ENCODE measurements around the gene CTRB1. TPM values are rescaled to one million over a fixed set of nuclear protein-coding genes. Genes with fewer than 3 reads are reported as not detected.
"Not testable (repeated sequence)": the region's sequence is repeated elsewhere in the genome, so short reads cannot be mapped to it uniquely, and the experiment has no call there.

CTRB1 gene
- total RNA-seq, 1 experiment from 2014 or later = not detected

DNA sequence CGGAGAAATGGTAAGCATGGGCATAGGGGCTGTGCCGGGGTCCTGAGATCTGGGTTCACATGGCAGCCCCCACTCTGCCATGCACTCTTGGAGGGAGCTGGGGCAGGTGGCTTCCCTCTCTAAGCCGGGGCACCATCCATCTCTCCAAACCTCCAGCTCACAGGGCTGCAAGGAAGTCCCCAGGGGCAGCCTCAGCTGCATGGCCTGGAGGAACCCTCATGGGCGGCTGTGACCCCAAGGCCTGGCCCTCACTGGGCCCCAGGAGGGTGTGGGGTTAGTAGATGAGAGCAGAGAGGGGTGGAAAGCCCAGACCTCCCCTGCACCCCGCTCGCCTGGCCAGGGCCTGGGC, 14.4 kb upstream of the CTRB1 start:
- no peak for DNase-seq (ENCODE audit: low read depth)

- not testable (repeated sequence) for DNase-seq (ENCODE audit: low read depth)
Measured at GRCh38 chr16:75204905-75205304, 13.9 kb upstream of the CTRB1 start.

GRCh38 chr16:75205438-75205837, 13.3 kb upstream of the CTRB1 start:
- not testable (repeated sequence) for DNase-seq (ENCODE audit: low read depth)

DNA sequence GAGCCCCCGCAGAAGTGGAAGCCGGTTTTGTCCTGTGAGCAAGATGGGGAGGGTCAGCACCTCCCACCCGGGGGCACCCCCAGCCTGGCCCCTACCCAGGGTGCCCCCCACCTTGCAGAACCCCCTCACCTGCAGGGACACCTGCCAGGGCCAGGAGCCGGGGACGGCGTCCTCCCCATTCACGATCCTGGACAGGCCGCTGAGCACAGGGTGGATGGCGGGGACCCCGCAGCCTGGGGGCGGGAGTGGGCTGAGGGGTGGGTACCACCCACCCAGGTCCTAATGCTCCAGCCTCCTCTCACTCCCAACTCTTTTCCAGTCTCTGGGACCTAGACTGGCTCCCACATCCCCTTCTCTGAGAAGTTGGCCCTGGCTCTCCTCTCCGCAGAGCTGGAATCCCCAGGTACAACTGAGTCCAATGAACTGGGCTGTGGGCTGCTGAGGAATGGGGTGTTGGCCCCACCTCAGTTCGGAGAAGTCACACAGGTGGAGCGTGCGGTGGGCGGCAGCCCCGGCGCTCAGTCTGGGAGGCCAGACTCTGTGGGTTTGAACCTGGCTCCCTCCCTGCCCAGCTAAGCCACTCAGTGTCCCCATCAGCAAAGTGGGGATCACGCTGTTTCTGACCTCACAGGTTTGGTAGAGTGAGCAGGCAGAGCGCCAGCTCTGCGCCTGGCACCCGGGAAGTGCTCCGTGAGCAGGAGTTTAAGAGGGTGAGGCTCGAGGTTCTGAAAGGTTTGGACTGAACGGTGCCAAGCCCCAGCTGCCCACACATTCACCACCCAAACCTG, 12.6 kb upstream of the CTRB1 start:
- DNase-seq (ENCODE audit: low read depth) = not testable (repeated sequence)

DNA sequence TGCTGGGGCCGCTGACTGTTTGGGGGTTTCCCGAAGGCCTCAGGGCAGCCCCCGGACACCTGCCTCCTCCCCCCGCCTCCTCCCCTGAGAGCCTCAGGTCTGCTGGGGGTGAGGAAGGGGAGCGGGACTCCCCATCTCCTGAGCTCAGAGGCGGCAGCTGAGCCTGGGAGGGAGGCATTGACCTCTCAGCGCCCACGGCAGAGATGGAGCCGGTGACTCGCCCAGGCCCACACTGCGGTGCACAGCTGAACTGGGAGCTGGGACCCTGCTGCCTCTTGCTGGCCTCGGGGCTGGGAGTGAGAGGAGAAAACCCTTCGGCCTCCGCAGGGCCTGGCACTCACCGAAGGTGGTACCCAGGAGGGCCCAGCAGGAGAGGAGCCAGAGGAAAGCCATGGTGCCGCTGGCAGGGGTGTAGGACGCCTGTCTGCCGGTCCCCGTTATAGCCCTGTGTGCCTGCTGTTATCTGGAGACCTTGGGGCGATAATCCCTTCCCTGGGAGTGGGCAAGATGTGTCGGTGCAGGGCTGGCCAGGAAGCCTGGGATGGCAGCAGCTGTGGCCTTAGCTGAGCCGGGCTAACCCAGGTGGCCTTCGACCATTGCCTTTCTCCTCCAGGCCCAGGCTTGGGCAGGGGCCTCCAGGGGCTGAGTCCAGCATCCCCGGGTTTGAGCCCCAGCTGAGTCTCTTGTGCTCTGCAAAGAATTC, 11.9 kb upstream of the CTRB1 start, which contains the start of gene CTRB2:
TSS of gene CTRB2 (minus strand) at position 413 of the 703 bp plus-strand sequence. CDS start at position 393, 20 bp downstream.
- peak; percentile 13 for DNase-seq (ENCODE audit: low read depth)

DNA sequence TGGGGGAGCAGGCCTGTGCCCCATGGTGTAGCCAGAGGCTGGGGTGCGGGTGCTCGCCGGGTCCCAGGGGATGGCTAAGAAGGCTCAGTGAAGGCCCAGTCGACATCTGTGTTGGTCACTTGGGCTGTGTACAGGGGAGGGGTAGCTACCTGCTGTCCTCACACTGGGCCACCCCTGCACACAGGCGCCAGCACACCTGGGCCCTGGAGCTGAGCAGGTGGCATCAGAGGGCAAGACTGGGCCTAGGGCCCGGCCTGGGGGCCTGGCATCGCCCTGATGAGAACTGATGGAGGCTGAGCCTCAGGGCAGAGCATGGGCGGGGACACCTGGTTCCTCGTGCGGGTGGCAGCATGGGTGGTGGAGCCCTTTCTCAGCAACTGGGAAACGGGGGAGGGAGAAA, 11.0 kb upstream of the CTRB1 start:
- DNase-seq (ENCODE audit: low read depth) = no peak

DNA sequence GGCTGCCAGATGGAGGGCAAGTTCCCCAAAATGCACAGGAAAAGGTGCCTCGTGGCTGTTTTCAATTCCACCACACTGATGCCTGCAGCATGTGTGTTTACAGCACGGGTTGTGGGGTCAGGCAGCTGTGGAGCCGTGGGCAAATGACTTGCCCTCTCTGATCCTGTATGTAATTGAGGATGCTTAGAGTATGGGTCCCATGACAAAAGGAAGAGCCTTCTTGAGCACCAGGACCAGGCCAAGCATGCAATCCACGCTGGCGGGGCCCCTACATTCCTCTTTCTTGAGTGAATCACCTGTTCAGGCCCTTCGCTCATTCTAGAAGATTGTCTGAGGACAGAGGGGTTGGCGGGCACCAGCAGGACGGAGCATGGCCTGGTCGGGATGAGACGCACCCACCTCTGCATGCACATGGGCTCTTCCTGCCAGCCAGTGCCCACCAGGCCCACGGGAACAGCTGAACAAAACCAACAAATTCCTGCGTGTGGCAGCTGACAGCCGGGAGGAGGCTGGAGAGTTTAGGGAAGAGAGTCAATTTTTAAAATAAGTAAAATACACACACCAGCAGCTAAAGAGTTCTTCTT, 10.5 kb upstream of the CTRB1 start:
- no peak for DNase-seq (ENCODE audit: low read depth)

DNA sequence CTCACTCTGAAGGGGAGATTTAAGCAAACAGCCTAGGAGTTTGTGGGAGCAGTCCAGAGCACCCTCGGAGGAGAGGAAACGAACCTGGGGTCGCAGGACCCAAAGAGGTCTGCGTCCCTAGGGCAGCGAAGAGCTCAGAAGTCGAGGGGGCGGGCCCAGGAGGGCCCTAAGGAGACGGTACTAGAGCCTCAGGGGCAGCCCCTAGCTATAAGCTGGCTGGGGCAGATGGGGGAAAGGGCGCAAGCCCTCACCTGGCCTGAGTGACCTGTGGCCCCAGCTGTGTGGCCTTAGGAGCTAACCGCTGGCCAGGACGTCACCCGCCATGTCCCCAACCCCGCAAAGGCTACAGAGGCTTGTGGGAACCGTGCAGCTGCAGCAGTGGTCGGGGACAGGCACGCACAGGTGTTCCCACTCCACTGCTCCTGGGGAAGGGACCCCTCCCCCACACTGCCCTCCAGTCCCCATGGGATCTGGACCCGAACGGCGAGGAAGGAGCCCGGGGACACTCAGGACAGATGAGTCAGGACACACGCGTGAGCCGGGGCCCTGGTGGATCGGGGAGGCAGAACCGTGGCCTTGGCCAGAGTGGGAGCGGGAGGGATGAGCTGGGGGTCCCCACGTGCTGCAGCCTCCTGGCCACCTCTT, 9.8 kb upstream of the CTRB1 start:
- no peak for DNase-seq (ENCODE audit: low read depth)

- not testable (repeated sequence) for DNase-seq (ENCODE audit: low read depth)
Measured at GRCh38 chr16:75209514-75209913, 9.3 kb upstream of the CTRB1 start.

GRCh38 chr16:75209944-75210343, 8.8 kb upstream of the CTRB1 start:
- DNase-seq (ENCODE audit: low read depth) = no peak

DNA sequence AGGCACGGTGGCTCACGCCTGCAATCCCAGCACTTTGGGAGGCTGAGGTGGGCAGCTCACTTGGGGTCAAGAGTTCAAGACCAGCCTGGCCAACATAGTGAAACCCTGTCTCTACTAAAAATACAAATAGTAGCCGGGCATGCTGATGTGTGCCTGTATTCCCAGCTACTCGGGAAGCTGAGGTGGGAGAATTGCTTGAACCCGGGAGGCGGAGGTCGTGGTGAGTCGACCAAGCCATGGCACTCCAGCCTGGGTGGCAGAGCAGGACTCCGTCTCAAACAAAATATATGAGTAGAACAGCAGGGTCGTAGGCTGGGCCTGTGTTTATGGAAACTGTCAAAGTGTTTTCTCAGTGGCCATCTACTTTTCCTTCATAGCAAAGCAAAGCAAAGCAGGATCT, 7.5 kb upstream of the CTRB1 start:
- DNase-seq (ENCODE audit: low read depth) = not testable (repeated sequence)

DNA sequence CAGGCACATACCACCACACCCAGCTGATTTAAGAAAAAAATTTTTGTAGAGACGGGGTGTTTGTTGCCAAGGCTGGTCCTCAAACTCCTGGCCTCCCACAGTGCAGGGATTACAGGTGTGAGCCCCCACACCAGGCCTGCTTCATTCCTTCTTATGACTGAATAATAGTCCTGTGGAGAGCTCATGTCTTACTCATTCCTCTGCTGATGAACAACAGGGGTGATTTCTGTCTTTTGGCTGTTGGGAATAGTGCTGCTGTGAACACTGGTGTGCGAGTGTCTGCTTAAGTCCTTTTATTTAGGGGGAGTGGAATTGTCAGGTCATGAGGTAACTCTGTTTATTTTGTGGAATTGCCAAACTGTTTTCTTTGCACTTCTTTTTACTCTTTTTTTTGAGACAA, 2.7 kb upstream of the CTRB1 start:
- DNase-seq (ENCODE audit: low read depth) = no peak

- DNase-seq (ENCODE audit: low read depth) = no peak
Measured at GRCh38 chr16:75216576-75216975, 2.2 kb upstream of the CTRB1 start.

DNA sequence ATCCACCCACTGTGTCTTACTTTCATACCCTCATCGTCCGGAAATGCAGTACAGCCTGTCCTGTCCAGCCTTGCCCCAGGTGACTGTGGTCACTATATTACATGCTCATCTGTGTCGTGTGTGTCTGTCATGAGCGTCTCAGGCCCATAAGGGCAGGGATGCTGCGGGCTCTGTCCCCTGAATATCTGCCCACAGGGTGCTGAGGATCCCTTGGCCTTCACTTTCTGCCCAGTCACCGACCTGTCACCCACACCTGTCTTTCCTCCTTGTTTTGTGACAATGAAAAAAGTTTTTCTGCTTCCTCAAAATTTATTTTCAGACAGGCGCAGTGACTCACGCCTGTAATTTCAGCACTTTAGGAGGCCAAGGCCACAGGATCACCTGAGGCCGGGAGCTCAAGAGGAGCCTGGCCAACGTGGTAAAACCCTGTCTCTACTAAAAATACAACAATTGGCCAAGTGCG, 1.4 kb upstream of the CTRB1 start:
- no peak for DNase-seq (ENCODE audit: low read depth)

DNA sequence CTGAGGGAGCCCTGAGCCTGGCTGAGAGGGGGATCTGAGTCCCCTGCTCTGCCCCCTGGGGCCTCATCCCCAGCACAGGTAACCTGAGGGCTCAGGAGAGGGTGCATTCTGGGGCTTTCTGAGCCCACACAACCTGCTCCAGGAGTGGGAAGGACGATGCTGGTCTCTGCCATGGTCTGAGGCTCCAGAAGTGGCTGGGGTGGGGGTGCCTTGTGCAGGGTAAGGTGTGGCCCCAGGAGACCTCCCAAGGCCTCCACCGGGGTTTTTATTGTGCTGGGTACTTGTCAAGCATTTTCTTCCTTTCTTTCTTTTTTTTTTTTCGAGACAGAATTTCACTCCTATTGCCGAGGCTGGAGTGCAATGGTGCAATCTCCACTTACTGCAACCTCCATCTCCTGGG, 300 bp downstream of the CTRB1 start:
- DNase-seq (ENCODE audit: low read depth) = no peak

- DNase-seq (ENCODE audit: low read depth) = no peak
Measured at GRCh38 chr16:75219838-75220237, 1.1 kb downstream of the CTRB1 start.

GRCh38 chr16:75222271-75222783, 3.5 kb downstream of the CTRB1 start:
- DNase-seq (ENCODE audit: low read depth) = no peak

GRCh38 chr16:75223129-75223528, 4.3 kb downstream of the CTRB1 start:
- not testable (repeated sequence) for DNase-seq (ENCODE audit: low read depth)

GRCh38 chr16:75224306-75225082, 5.7 kb downstream of the CTRB1 start:
- no peak for DNase-seq (ENCODE audit: low read depth)

DNA sequence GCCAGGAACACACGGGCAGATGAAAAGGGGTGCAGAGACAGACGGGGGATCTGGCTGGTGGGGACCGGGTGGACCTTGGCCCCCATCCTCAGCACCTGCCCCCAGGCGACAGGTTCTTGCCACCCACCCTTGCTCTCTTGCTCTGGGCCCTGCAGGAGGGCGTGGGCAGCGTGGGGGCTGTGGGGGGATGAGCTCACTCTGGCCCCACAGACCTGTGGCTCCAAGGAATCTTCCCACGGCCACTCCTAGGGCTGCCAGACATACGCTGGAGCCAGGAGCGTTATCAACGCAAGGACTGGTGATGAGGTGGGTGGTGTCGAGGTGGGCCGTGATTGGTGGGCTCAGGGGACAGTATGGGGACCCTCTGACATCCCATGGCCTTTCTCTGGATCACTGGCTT, 6.3 kb downstream of the CTRB1 start:
- DNase-seq (ENCODE audit: low read depth) = peak; percentile 36

All from M059J (cell line).